SKM-1 (cell line): ENCODE results near the gene EIF4G2.
A peak's percentile ranks its signal among the peaks of the same experiment; 100 is the strongest.

Experiments used
- DNase-seq: peaks from one replicate; lab custom pipeline; 2025; ENCODE audit not compliant: unreplicated experiment; lab: John Stamatoyannopoulos, UW

EIF4G2 gene

GRCh38 chr11:10777806-10778205, 30.9 kb downstream of the EIF4G2 start:
- DNase-seq: peak; percentile 60

- DNase-seq: no peak
These were observed 31.3 kb downstream of the EIF4G2 start for GRCh38 chr11:10777393-10777793.

GRCh38 chr11:10774811-10775210, 33.9 kb downstream of the EIF4G2 start:
- DNase-seq: no peak

GRCh38 chr11:10771457-10771856, 37.3 kb downstream of the EIF4G2 start:
- DNase-seq: no peak

GRCh38 chr11:10770626-10771254, 38.0 kb downstream of the EIF4G2 start:
- no peak for DNase-seq

- DNase-seq: no peak
These were observed 44.3 kb downstream of the EIF4G2 start for GRCh38 chr11:10764412-10764811.

GRCh38 chr11:10763766-10764165, 45.0 kb downstream of the EIF4G2 start:
- DNase-seq: no peak

- no peak for DNase-seq
These were observed 45.8 kb downstream of the EIF4G2 start for GRCh38 chr11:10762913-10763421.

GRCh38 chr11:10762185-10762584, 46.5 kb downstream of the EIF4G2 start:
- peak; percentile 26 for DNase-seq

GRCh38 chr11:10761085-10761698, 47.5 kb downstream of the EIF4G2 start:
- DNase-seq: no peak

- peak; percentile 12 for DNase-seq
These were observed 49.8 kb downstream of the EIF4G2 start for GRCh38 chr11:10758957-10759356.

GRCh38 chr11:10752486-10752885, 56.2 kb downstream of the EIF4G2 start:
- no peak for DNase-seq

- no peak for DNase-seq
These were observed 56.7 kb downstream of the EIF4G2 start for GRCh38 chr11:10752061-10752460.

GRCh38 chr11:10751581-10751940, 57.2 kb downstream of the EIF4G2 start:
- no peak for DNase-seq

- DNase-seq: peak; percentile 76
These were observed 57.7 kb downstream of the EIF4G2 start, which contains the start of gene CTR9 for GRCh38 chr11:10750838-10751580. Gene CTR9 (plus strand): TSS chr11:10751246. CDS start chr11:10751413, 167 bp downstream.

GRCh38 chr11:10749476-10749875, 59.2 kb downstream of the EIF4G2 start:
- no peak for DNase-seq

- no peak for DNase-seq
These were observed 61.0 kb downstream of the EIF4G2 start for GRCh38 chr11:10747733-10748132.
